GM10847 (cell line): ENCODE data around the gene MINDY4B.

Source experiments
- POLR2A ChIP-seq: IDR thresholded peaks from 2 replicates; pipeline ENCODE4 v1.6.1; 2011; ENCODE audit not compliant: insufficient read length; ENCODE audit errors: extremely low read depth

MINDY4B gene

DNA sequence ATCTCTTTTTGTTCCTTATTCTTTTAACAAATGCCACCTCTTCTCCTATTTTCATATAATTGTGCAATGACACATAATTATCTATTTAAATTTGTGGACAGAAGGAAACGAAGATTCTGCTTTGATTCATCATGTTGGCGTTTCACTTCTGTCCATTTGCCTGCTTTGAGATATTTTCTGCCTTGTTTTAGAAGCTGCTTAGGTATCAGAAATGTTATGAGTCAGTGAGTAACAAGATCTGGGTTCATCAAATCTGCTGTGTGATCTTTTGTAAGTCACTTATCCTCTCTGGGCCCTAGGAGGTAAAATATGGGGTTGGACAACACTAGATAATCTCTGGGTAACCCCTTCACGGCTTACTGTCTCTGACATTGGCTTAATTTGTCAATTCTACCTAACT lies 7.3 kb upstream of the MINDY4B start:
- TF ChIP-seq POLR2A: no peak

GRCh38 chr3:150911771-150912170 lies 6.5 kb upstream of the MINDY4B start:
- TF ChIP-seq POLR2A: no peak

DNA sequence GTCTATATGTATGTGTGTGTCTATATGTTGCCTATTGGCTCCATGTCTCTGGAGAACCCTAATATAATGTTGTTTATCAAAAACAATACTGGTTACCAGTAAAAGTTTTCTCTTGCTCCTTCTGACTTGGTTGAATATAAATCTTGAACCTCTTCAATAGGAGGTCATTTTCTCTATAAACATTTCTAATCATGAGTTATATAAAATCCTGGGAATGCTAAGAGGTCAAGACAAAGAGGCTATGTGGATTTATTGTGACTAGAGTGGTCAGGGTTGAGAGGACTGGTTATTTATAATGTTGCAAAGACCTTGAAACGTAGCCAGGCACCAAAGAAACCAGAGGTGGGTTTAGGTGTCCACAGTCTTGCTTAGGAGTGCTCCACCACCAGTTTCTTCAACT lies 1.2 kb upstream of the MINDY4B start:
- TF ChIP-seq POLR2A: no peak

GRCh38 chr3:150905746-150906145 lies 507 bp upstream of the MINDY4B start:
- no peak for TF ChIP-seq POLR2A

DNA sequence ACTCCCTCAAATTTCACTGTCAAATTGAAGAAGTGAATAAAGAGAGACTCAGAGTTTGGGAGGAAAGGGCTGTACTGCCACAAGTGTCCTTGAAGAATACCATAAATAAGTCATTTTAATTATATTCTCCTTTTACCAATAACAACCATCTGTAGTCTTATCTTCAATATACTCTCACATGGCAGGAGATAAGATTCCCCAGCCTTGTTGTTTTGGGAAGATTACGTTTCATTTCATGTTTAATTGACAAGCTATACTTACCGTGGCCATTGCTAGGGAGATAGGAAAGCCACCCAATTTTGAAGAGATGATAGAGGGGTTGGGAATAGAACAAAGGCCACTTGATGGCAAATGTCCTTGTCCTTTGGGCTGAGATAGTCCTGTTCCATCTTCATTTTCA lies 2.3 kb downstream of the MINDY4B start:
- TF ChIP-seq POLR2A: no peak

DNA sequence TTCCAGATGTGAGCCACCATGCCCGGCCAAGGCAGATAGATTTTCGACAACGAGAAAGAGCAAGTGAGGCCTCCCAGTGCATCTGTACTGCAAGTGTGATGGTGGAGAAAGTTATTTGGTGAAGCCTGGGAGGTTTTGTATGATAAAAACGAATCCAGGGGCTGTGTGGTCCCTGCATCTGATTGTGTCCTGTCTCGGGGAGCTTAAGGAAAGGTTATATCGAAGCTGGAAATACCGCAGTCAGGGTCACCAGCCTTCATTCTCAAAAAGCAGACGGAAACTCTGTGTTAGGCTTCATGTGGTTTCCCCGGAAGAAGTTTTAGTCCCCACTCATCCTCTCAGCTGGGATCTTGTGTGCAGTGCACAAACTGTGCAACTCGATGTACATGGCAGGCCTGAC lies 3.4 kb downstream of the MINDY4B start:
- no peak for TF ChIP-seq POLR2A

GRCh38 chr3:150899141-150899540 lies 6.1 kb downstream of the MINDY4B start:
- TF ChIP-seq POLR2A: no peak

DNA sequence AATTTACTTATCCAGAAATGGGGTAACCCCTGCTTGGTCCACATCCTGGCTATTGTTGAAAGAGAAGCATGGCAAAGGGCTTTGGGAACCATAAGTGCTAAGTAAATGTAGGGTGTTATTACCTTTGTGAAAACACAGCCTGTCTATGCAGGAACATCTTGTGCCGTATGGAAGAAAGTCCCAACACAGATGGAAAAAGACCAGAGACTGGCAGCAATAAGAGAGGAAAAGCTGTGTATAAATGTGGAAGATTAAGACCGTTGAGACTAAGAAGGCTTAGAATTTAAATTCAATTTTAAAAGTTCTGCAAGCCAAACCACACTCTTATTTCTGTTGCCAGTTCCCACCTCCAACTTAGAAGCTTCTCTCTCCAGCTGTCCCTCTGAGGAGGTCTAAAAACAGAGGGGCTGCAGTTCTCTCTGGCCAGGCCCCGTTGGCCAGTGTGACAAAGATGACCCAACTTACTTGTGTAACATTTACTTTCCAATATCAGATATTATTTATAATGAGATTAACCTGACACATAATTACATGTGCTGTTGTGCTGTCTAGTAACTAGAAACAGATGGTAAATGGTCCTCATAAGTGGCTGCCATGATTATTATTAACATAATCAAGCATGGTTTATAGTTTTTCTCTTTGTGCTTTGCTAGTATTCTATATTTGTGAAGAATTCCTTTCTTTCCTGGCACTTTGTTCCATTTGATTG lies 7.0 kb downstream of the MINDY4B start:
- no peak for TF ChIP-seq POLR2A

DNA sequence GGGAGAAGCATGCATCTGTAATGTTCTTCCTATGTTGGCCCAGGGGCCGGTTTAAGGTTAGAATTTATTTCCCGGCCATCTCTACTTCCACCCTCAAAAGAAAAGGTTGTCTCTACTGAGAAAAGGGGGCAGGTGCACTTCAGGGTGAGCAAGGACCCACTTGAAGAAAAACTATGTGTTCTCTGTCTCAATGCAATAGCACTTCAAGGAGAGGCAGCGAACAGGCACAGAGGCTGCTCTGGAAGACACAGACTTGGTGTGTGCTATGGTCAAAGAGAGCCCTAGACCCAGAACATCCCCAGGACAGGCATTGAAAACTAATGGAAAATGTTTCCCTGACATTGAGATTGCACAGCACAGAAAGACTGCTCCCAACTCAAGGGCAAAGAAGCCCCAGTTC lies 7.6 kb downstream of the MINDY4B start:
- no peak for TF ChIP-seq POLR2A

- no peak for TF ChIP-seq POLR2A
These were observed 14.4 kb downstream of the MINDY4B start for GRCh38 chr3:150890831-150891230.

- no peak for TF ChIP-seq POLR2A
These were observed 14.9 kb downstream of the MINDY4B start for GRCh38 chr3:150890295-150890694.

DNA sequence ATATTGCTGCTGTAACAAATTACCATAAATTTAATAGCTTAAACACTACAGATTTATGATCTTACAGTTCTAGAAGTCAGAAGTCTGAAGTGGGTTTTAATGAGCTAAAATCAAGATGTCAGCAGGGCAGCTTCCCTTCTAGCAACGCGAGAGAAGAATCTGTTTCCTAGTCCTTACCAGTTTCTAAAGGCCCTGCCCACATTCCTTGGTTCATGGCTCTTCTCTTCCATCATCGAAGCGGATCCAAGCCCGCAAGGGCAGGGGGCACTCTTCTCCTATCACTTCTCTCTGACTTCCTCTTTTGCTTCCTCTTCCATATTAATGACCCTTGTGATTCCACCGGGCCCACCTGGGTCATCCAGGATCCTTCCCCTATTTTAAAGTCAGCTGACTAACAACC lies 16.1 kb downstream of the MINDY4B start:
- TF ChIP-seq POLR2A: no peak

DNA sequence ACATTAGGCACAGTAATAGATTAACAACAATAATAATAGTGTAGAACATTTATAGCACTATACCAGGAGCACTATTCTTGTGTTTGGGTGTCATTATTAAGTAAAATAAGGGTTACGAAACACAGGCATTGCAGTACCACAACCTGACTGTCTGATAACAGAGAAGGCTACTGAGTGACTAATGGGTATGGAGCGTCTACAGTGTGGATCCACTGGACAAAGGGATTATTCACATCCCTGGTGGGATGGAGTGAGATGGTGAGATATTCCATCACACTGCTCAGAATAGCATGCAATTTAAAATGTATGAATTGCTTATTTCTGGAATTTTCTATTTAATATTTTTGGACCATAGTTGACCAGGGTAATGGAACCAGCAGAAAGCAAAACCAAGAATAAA lies 18.2 kb downstream of the MINDY4B start:
- TF ChIP-seq POLR2A: no peak

DNA sequence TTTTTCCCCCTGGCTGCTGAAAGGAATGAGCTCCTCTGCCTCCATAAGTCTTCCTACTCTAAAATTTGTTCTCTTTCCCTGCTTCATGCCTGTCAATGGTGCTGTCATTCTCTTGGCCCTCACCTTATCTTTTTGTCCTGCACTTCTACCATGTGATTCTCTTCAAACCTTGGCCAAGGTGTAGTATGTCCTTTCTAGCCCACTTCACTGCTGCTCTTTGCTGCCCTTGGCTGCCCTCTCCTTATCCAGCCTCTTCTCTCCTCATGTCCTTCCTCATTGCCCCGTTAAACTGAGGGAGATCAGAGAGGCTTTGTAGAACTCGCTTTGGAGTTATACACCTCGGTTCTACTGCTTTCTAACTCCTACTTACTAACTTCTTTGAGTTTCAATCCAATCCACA lies 19.7 kb downstream of the MINDY4B start:
- TF ChIP-seq POLR2A: no peak

- TF ChIP-seq POLR2A: no peak
These were observed 26.2 kb downstream of the MINDY4B start for GRCh38 chr3:150878996-150879575.

DNA sequence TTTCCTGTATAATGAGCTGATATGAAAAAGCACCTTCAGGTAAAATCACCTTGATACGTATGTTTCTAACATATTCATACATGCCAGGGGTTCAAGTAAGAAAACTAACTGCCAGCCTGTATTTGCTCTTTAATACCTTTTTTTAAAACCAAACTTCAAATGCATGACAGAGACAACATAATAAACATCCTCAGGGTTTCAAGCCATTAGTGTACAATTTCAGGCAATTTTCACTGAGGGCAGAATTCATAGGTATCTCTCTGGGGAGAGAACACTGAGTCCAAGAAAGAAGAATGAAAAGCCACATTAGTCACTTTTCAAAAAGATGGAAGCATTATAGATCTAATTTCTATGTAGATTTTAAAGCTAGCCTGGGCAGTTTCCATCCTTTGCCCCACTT lies 26.9 kb downstream of the MINDY4B start:
- no peak for TF ChIP-seq POLR2A

DNA sequence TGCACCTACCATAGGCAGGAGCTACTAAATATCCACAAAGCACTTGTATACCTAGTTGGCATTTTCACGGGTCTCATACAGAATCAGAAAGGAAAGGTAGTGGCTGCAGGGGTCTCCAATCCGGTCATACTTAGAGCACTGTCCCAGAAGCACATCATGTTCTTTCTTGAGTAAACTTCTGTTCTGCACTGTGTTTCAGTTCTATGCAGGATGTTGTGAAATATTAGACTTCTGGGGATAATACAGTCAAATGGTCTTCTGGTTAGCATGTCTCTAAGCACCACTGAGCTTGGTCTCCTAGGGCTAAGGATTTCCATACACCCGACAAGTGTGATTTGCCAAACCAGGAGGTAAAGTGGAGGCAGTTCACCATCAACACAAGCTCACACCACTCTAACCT lies 27.9 kb downstream of the MINDY4B start:
- TF ChIP-seq POLR2A: no peak
